NK-92 treated with Interleukin-12 subunit alpha and Interleukin-12 subunit beta, amount 100 ng/mL, for 24 hours (cell line): ENCODE data around the gene OVCA2.

Source experiments
- DNase-seq: peaks from one replicate; lab custom pipeline; 2025; lab: John Stamatoyannopoulos, UW

The OVCA2 gene

DNA sequence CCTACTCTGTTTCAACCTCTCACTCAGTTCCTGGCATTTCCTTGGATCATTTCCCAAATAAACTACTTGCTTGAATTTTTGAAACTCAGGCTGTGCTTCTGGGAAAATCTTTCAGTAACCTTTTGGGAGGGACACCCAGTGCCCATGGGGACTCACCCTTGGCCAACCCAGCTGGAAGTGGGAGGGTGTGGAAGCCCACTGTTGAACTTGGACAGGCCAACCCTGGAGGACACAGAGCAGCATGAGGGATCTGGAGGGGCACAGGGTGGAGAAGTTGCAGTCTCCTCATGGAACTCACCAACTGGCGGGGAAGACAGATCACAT lies 27.9 kb upstream of the OVCA2 start:
- no peak for DNase-seq

DNA sequence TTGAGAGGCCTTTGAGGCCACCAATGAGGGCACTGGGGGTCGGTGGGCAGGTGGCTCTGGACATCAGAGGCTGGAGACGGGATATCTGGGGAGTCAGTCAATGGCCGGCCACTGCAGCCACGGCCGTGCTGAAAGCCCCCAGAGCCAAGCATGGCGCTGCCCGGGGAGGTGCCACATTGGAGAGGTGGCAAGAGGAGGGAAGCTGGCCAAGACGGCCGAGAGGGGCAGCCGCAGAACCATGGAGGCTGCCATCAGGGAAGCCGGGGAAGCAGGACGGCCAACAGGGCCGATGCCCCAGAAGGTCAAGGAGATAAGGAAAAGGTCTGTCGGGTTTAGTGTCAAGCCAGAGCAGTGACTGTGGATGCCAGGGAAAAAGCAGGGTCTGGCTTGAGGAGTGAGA lies 26.5 kb upstream of the OVCA2 start:
- no peak for DNase-seq

DNA sequence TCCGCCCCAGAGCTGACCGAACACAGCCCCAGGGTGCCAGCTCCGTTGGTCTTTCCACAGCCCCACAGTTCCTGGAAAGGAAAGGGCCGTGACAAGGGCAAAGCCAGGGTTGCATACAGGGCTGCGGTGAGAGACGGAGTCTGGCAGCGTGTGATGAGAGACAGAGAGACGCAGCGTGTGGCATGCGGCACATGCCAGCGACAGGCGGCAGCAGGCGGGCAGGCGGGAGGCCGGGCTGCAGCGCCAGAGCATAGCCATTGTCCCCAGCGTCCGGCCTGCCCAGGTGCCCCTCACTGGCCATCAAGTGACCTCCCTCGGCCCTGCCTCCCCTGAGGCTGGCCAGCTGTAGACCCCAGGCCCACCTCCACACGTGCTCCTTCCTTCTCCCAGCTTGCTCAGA lies 25.3 kb upstream of the OVCA2 start:
- DNase-seq = no peak

DNA sequence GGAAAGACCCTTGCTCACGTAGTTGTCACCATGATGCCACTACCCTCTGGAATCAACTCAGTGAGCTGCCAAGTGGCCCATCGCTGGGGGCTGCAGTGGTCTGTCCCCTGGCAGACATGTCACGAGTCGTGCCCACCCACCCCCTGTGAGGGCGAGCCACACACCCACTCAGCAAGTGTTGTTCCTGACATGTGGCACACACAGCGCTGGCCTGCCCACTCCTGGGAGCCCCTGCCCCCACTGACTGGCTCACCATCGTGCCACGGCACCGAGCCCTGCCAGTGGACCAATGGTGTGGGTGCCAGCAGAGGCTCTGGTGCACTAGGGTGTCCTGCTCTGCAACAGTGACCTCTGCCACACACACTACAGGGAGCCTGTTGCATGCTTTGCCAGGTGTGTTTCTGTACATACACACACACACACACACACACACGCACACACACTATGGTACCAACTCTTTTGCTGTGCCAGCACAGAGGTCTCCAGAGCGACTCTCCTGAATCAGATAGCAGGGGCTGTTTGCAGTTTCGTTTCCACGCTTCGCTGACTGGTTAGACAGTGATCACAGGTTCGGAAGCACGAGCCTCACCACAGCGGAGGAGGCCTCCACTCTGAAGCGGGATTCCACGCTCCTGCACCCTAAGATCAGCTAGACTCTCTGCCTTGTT lies 24.4 kb upstream of the OVCA2 start:
- no peak for DNase-seq

DNA sequence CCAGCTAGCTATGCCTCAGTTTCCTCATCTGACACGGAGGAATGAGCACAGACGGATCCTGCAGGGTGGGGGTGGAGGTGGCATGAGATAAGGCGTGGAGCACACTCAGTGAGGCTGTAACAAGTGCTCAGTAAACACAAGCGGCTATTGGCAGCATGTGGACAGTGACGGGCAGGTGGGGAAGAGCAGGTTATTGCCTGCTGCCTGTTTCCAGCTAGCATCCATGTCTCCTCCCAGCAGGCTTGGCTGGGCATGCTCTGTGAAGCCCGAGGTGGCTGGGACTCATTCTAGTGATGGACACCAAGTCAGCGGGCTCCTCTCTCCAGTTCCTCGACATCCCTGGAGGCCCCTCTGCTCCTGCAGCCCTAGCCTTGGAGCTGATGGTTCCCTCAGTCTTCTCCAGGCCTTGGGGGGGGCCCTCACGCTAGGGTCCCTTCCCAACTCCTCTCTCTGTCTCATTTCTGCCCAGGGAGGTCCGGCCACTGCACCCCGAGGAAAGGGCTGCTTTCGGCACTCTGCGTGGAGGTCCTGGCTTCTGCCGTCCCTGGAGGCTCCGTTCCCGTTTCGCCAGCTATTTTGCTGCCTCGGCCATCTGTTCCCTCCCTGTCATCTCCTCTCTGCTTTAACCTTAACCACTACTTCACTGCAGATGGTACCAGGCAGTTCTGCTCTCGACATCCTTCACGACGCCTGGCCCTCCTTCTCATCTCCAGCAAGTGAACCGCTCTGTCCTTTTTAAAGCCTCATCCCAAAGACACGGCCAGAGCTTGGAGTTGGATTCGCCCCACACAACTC lies 22.9 kb upstream of the OVCA2 start:
- DNase-seq = no peak

DNA sequence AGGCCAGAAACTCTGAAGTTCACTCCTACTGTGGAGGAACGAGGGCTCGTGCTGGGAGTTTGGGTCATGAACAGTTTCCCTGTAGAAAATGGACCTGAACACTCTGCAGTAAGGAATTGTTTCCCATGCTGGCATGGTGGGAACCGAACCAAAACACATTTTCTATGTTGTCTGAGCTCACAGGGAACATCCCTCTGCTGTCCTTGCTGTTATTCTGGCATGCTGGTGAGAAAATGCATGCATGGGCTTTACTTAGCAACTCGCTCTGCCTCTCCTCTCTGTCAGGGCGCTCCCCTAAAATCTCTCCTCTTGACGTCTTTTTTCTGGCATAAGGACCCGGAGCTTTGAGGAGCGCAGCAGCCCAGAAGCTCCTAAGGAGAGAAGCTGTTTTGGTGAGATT lies 22.1 kb upstream of the OVCA2 start:
- DNase-seq = no peak

DNA sequence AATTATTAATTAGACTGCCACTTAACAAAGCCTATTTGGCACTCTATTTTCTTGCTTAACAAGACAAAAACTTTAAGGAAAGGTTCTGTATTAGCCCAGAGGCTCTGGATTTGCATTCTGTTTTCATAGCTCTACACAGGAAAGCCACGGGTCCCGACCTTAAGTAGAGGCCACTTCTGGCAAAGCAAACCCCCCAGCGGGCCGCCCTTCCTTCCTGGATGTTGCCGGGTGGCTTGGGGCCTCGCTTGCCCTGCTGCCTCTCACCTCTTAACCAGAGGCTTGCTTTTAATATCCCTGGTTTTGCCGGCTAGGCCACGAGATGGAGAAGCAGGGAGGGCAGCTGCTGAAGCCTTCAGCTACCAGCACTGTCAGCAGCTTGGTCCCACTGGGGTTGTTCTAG lies 21.1 kb upstream of the OVCA2 start:
- DNase-seq = no peak

DNA sequence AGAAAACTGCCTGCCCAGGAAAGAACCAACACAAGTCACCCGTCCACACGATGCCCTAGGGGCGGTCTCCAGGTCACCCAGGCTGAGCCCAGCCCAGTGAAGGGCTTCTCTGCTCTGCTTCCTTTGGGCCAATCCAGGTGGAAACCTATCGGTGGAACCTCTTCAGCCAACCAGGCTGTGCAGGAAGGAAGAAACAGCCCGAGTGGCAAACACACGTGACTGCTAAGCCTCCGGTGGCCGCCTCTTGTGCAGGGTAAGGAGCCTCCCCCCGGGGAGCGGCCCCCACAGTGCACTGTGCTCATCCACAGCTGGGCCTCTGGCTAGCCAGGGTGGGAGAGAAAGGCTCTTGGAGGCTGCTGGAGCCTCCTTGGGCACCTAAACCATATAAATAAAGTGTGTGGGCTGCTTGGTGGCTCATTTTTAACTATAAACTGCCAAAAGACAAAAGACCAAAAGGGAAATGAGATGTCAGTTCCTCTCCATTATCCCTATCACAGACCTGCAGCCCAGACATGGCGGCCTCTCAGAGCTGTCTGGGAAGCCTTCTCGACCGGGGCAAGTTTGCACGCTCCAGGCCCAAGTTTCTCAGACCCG lies 19.1 kb upstream of the OVCA2 start:
- DNase-seq = no peak

DNA sequence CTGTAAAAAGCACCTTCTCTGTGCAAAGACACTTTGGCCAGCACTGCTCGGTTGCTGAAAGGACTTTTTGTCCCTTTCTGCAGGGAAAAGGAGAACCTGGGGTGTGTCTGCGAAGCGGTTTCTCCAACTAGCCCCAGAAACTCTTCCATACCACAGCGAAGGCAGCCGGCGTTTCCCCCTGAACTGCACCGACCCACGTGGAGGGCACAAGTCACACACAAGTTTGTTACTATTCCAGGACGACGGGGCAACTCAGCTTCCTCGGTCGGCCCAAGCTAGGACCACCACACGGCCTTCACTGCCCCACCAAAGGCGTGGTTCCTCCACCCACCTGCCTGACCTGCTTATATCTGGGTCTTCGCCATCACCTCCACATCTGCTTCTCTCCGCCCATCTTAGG lies 18.6 kb upstream of the OVCA2 start:
- no peak for DNase-seq

DNA sequence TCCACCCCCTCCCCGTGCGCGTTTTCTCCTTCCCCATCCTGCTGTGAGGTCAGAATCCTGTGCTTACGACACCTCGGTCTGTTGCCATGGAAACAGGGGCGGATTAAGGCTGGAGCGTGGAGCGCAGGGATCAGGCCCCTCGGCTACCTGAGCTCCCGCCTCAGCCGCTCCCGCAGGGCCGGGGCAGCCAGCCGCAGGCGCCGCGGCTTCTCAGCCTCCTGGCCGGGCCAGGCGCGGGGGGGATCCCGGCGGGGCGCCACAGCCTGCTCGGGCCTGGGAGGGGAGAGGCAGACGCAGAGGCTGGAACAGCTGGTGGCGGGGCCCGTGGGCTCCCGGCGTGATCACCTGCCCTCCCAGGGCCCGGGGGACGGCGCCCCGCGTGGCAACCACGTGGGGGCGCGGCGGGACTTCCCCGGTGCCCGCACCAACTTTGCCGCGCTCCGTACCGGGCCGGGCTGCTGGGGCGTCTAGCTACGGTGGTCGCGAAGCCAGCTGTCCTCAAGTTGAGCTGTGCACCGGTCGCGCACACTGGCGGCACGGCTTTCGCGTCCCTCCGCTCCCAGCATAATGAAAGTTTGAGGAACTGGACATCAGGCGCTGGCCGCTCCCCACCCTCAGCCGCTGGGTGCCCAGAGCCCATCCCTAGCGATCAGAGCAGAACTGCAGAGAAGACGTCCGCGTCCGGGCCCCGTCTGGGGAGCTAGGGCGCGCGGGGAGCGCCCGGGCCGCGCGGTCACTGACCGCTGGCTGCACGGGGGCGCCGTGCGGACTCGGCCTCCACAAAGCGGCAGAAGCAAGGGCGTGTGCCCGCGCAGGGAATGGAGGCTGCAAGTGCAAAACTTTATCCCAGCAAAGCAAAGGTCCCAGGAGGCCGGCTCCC lies 17.9 kb upstream of the OVCA2 start:
- no peak for DNase-seq

DNA sequence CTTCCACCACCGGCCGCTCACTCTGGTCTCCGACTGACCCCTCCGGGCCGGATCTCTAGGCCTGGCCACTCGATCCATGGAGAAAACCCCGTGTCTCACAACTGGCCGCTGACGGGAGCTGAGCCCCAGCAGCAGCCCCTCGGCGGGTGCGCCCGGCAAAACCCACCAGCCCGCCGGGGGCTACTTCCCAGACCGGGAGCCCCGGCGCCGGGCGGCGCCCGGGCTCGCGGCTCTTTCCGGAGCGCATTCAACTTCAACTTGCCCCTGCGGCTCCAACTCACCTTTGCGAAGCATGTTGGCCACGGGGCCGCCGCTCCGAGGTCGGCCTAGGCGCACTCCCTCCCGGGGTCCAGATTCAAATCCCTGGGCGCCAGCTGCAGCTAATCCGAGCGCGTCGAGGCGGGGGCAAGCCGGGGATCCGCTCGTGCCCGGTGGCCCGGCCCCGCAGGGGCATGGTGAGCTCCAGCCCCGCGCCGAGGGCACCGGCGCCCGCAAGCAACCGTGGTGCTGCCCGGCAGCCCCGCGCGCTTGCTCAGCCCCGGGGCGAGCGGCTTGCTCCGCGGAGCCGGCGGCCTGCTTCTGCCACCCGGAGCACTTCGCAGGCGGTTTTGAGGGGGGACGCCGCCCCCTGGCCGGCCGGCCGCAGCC lies 17.1 kb upstream of the OVCA2 start:
- no peak for DNase-seq

DNA sequence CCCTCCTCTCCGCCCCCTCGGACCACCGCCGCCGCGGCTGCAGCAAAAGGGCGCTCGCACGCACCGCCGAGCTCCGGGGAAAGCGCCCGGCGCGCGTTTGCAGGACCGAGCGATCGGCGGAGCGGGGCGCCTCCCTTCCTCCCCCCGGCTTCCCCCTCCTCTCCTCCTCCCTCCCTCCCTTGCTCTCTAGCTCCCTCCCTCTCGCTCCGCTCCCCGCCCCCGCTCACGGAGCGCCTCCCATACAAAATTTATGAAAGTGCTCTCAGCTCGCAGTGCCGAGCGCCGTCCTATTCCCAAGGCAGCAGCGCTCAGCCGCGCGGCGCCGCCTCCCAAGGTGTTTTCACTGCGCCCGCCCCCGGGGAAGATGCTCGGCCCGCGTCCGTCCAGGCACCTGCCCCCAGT lies 16.6 kb upstream of the OVCA2 start, which contains the start of gene RTN4RL1:
TSS of gene RTN4RL1 (minus strand) at position 115 of the 402 bp plus-strand sequence. CDS start 469 bp downstream, outside the sequence.
- no peak for DNase-seq

DNA sequence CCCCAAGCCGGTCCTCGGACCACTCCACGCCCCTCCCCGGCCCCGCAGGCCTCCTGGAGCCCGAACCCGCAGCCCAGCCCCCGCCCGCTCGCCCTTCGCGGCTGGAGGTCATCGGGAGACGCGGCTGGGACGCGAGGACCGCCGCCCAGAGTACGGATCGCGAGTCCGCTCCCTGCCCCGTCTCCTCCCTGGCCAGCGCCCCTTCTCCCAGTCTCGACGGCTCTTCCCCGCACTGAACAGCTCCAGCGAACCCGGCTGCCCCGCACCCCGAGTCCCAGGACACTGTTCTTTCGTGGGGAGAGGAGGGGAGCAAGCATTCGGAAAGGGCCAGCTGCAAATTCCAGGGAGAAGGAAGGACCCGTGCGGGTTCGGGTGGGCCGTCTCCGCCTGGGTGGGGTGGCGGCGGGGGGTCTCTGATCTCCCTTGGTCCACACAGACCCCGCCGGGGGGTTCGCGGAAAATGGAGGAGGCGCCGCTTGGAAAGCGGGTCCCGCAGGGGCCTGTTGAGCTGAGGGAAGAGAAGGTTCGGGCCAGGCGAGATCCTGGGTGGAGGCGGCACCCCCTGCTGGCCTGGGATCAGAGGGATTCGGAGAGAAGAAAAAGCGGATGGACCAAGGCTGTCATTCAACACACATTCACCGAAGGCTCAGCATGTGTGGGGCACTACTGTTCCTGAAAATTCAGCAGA lies 16.1 kb upstream of the OVCA2 start:
- DNase-seq = no peak

DNA sequence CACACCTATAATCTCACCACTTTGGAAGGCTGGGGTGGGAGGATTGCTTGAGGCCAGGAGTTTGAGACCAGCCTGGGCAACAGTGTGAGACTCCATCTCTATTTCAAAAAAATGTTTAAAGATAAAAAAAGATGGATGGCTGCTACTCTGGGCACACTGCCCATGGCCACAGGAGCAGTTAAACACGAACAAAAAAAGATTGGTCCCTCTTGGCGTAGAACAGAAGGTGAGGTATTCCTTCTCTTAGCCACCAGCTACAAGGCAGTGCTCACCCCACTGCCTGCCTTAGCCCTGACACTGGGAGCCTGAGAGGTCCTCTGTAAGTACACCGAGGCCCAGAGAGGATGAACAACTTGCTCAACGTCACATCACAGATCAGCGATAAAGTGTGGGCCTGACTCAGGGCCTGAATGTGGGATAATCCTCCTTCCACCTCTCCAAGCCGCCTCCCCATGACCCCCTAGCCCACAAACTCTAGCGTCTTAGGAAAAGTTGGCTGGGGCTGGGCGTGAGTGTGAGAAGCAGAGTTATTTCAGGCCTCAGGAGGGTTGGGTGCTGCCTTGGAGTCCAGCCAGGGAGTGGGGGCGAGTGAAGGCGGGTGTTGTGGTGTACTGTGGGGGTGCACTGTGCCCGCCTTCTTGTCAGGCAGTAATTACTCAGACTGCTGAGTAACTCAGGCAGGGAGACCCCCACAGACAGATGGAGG lies 14.1 kb upstream of the OVCA2 start:
- DNase-seq = no peak

DNA sequence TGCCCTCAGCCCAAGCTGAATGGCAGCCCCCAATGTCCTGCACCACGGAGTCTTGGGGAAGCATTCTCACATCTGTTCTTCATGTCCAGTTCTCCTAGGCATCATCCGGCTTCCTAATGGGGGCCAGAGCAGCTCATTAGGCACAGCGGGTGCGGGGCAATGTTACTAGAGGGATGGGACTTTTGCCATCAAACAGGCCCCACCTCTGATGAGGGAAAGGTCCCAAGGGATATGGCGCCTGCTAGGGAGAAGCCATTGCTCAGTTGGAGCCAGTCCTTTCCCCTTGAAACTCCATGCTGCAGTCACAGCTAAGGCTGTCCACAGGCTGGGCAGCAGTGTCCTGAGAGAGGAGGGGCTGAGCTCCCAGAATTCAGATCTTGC lies 13.6 kb upstream of the OVCA2 start:
- no peak for DNase-seq

DNA sequence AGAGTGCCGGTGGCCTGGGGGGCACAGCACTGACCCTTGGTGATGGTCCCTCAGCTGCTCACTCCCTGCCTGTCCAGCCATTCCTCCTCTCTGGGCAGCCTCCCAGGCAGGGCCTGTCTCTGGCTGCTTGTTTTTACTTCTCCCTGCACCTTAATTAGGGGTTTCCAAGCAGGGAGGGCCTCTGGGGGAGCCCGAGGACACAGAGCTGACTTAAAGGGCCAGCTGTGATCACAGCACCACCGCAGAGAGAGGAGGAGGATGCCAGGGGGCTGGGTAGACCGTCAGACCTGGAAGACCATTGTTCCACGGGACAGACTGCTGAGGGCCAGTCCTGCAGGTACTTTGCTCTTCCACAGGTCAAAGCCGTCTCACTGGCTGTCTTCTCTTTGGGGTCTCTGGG lies 13.1 kb upstream of the OVCA2 start:
- DNase-seq = no peak

DNA sequence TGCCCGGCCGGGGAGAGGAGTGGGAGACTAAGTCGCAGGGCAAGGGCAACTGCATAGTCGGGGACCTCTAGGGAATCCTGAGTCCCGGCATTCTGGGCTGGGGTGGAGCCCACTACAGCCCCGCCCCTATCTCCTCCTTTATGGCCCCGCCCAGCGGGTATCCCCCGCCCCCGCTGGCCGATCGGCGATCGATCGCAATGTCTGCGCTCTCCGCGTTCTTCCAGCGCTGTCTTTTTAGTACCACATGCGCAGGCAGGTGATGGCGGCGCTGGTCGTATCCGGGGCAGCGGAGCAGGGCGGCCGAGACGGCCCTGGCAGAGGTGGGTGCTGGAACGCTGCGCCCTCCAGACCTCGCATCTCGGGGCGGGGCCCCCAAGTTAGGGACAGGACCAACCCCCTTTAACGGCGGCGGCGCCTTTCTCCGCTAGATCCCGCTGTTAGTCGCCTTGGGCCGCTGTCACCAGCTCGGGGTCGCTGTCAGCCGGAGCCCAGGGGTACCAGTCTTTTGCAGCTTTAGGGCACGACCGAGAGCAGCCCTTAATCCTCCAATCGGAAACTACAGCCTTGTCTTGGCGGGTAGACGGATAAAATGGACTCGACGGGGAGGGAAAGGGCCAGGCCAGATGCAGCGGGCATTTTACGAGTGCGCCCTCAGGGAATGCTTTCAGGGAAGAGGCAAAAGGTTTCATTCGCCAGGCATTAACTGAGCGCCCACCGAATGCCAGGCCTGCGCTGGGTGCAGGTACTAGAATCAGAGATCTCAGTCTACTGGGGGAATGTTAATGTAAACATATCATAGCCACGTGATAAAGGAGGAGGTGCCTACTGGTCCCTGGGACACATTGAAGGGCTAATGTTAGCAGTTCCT lies 11.7 kb upstream of the OVCA2 start, which contains the start of gene DPH1:
TSS of gene DPH1 (plus strand) at position 243 of the 868 bp plus-strand sequence. CDS start at position 260, 17 bp downstream.
- DNase-seq = peak; percentile 65

DNA sequence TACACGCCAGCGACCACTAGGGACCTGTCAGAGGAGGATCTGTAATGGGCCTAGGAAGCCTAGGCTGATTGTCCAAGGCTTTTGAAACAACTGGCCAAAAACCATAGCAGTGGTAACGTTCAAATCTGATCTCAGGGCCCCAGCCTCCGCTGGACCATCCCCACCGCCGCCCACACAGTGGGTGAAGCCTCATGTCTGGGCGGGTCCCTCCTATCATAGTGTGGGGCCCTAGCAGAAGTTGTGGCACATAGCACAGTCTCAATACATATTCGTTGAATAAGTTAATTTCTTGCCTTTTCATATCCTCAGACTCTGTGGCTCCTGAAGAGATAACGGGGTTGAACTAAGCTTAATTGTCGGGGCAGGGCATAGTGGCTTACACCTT lies 11.1 kb upstream of the OVCA2 start:
- peak; percentile 14 for DNase-seq

DNA sequence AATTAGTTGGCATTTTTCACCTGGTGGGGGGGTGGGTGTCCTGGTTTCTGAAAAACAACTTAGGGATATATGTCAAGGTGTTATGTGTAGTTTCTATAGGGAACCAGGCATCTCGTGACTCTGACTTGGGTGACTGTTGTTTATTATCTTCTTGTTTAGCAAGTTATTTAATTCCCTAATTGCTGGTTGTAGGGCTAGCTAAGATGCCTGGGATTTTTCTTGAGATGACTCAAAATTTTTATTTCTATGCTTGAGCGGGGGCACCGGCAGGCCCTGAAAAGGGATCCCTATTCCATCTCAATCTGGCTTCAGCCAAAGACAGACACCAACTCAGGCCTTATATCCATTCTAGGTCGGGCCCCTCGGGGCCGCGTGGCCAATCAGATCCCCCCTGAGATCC lies 8.7 kb upstream of the OVCA2 start:
- no peak for DNase-seq

DNA sequence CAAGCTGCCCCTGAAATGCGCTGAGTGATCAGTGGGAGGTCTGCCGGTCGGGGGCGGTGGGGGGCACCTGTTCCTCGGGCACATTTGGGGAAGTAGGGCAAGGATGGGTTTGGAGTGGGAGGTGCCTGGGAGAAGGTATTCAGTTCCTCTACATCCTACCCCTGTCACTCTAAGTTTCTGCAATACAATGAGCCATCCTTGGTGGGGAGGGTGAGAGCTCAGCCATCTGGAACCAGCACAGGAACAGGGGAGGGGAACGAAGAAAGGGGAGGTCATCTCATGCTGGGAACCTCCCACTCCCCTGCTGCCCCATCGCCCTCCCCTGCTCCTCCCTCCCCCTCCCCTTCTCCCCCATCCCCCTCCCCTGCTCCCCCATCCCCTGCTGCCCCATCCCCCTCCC lies 7.7 kb upstream of the OVCA2 start:
- no peak for DNase-seq
